Fibroblast of the aortic adventitia (primary cell): ENCODE results near the gene GATAD2B. TPM values are rescaled to one million over a fixed set of nuclear protein-coding genes. Genes with fewer than 3 reads are reported as not detected.

Source experiments
- DNase-seq: peaks from one replicate; pipeline ENCODE4 v3.0.0-alpha.2; 2010; ENCODE audit warnings: low read depth
- H3K4me3 ChIP-seq: 2 replicates; pipeline ENCODE4 v1.5.1; 2011; ENCODE audit warnings: low read depth, mild to moderate bottlenecking, control low read depth, low read length, moderate library complexity
- total RNA-seq: library from RNA; depleted of rRNA; stranded (reverse); fragments of >200 nt; gene quantifications from 2 replicates; pipeline ENCODE4 v1.2.3, GENCODE V29; 2012; ENCODE audit warnings: low replicate concordance
- TF ChIP-seq, protein P1 (sequence below): IDR thresholded peaks from 2 replicates; pipeline ENCODE4 v1.5.1; 2011; ENCODE audit warnings: mild to moderate bottlenecking, low read length, control low read depth, inconsistent platforms; ENCODE audit not compliant: insufficient read depth

The GATAD2B gene
- total RNA-seq, 1 donor = 11.3 TPM

DNA sequence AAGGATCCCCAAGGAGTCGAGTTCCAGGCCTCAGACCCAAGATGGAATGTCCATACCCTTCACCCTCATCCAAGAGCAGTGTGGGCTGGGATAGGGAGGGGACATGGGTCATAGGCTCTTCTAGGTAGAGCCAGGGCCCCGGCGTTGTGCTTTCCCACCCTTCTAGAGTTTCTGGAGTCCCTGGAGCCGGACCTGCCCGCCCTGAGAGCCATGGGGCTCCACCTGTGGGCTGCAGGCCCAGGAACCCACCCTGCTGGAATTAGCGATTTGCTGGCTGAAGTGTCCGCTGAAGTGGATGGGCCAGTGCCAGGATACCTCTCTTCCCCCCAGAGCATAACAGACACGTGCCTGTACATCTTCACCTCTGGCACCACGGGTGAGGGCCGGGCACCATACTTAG lies 146.4 kb downstream of the GATAD2B start:
- TF ChIP-seq, protein P1, sequence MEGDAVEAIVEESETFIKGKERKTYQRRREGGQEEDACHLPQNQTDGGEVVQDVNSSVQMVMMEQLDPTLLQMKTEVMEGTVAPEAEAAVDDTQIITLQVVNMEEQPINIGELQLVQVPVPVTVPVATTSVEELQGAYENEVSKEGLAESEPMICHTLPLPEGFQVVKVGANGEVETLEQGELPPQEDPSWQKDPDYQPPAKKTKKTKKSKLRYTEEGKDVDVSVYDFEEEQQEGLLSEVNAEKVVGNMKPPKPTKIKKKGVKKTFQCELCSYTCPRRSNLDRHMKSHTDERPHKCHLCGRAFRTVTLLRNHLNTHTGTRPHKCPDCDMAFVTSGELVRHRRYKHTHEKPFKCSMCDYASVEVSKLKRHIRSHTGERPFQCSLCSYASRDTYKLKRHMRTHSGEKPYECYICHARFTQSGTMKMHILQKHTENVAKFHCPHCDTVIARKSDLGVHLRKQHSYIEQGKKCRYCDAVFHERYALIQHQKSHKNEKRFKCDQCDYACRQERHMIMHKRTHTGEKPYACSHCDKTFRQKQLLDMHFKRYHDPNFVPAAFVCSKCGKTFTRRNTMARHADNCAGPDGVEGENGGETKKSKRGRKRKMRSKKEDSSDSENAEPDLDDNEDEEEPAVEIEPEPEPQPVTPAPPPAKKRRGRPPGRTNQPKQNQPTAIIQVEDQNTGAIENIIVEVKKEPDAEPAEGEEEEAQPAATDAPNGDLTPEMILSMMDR = no peak
- DNase-seq = no peak
- peak overlapping the region; percentile 78 for H3K4me3 ChIP-seq

DNA sequence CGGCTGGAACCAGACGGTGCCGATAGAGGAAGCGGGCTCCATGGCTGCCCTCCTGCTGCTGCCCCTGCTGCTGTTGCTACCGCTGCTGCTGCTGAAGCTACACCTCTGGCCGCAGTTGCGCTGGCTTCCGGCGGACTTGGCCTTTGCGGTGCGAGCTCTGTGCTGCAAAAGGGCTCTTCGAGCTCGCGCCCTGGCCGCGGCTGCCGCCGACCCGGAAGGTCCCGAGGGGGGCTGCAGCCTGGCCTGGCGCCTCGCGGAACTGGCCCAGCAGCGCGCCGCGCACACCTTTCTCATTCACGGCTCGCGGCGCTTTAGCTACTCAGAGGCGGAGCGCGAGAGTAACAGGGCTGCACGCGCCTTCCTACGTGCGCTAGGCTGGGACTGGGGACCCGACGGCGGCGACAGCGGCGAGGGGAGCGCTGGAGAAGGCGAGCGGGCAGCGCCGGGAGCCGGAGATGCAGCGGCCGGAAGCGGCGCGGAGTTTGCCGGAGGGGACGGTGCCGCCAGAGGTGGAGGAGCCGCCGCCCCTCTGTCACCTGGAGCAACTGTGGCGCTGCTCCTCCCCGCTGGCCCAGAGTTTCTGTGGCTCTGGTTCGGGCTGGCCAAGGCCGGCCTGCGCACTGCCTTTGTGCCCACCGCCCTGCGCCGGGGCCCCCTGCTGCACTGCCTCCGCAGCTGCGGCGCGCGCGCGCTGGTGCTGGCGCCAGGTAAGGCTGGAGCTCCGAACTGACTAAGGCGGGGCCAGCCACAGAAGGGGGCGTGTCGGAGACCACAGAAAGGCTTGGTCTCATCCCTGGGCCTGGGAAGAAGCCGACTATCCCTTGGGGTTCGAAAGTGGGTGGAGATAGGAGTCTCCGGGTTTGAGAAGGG lies 147.1 kb downstream of the GATAD2B start:
- TF ChIP-seq, protein P1 = no peak
- H3K4me3 ChIP-seq = peak overlapping the region; percentile 78
- peak; percentile 44 for DNase-seq

DNA sequence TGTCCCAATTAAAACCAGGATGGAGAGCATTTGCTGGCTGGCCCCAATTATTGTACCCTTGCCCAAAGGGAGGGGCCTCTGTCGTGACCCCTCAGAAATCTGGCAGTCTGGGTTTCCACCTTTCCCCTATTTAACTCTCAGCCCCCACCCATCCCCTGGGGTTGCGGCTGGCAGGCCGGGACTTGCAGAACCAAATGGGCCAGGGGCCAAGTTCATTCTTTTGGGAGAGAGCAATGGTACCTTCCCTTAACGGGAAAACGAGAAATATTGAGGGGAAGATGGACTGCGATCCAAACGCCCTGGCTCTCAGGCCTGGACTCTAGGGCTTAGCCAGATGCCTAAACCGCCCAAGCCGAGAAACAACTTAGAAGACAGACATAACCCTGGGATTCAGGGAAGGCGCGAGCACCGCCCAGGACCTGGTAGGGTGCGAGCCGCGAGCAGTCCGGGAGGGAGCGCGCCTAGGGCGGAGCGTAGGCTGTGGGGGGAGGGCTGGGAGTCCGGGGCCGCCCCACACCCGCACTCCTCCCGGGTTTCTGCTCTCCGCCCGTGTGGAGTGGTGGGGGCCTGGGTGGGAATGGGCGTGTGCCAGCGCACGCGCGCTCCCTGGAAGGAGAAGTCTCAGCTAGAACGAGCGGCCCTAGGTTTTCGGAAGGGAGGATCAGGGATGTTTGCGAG lies 147.9 kb downstream of the GATAD2B start, which contains the start of gene SLC27A3:
Gene SLC27A3, plus strand, starts transcription at position 628 of the 678 bp plus-strand sequence. CDS start 91 bp downstream, outside the sequence.
- peak; percentile 79 for DNase-seq
- H3K4me3 ChIP-seq = peak within 1 kb of the TSS; percentile 78
- TF ChIP-seq, protein P1 = no peak

DNA sequence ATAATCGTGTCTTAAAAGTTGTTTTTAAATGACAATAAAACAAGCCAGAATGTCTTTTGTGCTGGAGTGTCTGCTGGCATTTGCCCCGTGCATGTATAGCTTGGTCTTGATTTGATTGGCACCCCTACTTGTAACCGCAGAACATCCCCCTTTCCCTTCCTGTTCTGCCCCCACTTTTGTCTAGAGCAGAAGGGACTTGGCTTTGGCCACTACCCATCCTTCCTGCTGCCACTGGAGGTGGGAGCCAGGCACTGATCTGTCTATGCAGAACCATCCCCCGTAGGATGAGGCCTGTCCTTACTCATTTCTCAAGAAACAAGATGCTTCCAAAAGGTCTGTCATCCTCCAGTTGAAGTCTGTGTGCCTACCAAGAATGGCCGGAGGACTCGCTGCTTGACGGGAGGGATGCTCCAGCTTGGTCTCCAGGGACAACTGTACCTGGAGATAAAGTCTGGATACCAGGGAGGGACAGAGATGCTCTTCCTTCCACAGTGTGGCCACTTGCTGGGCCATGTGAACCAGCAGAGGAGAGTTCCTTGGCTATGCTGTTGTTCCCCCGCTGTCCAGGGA lies 148.7 kb downstream of the GATAD2B start:
- no peak overlapping the region for H3K4me3 ChIP-seq
- TF ChIP-seq, protein P1 = no peak
- no peak for DNase-seq

DNA sequence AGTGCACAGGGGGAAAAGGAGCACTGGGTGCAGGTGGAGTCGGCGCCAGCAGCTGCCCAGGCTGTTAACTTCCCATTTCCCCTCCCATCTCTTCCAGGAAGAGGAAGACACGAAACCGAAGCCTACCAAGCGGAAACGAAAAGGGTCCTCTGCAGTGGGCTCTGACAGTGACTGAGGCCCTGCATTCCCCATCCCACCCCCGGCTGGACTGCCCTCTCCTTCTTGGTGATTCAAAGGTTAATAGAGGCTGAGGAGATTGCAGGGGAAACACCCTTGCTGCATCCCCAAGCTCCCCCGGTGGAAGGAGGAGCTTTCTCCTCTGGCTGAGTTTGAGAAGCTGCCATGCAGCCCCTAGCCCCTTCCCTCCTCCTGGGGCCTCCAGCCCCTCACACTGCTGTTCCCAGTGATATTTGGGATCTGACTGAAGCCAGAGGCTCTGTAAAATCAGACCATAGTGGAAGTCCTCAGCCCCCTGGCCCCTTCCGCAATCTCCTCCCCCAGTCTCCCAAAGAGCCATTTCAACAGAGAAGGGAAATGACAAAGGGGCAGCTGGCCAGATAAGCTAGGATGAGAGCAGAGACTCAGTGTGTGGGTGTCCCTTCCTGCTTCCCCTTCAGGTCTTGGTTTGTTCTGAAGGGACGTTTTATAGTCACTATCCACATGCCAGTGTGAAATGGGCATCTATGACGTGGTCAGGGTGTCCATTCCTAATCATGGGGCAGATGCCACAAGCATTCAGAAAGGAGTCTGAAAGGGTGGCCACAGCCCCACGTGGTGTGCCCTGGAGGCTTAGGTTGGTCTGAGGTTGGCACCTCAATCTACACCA lies 149.5 kb downstream of the GATAD2B start:
- TF ChIP-seq, protein P1 = no peak
- no peak overlapping the region for H3K4me3 ChIP-seq
- DNase-seq = no peak

DNA sequence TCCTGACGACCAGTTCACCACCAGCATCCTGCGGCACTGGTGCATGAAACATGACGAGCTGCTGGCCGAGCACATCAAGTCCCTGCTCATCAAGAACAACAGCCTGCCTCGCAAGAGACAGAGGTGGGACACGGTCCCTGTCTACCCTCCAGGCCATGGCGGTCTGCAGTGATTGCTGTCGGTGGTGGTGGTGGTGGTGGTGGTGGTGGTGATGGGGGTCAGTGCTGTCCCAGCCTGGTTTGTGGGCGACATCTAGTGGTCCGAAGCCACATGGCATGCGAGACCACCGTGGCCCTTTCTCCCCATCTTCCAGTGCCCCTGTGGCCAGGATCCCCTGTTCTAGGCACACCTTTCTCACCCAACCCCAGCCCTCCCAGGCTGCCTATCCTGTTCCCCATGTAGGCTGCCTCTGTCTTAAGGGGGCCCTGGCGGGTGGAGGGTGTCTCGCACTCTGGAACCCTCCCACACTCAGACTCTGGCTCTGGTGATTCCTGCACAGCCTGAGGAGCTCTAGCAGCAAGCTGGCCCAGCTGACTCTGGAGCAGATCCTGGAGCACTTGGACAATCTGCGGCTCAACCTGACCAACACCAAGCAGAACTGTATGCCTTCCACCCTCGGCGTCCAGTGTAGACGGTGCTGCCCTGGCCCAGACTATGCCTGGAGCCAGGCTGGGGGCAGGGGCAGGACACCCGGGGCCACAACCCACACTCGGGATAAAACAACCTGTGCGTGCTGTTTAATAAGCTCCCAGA lies 150.8 kb downstream of the GATAD2B start:
- TF ChIP-seq, protein P1 = peak; percentile 53
- DNase-seq = no peak
- no peak overlapping the region for H3K4me3 ChIP-seq
